ENCODE measurements around the gene PHF21B.

Gene PHF21B

DNA sequence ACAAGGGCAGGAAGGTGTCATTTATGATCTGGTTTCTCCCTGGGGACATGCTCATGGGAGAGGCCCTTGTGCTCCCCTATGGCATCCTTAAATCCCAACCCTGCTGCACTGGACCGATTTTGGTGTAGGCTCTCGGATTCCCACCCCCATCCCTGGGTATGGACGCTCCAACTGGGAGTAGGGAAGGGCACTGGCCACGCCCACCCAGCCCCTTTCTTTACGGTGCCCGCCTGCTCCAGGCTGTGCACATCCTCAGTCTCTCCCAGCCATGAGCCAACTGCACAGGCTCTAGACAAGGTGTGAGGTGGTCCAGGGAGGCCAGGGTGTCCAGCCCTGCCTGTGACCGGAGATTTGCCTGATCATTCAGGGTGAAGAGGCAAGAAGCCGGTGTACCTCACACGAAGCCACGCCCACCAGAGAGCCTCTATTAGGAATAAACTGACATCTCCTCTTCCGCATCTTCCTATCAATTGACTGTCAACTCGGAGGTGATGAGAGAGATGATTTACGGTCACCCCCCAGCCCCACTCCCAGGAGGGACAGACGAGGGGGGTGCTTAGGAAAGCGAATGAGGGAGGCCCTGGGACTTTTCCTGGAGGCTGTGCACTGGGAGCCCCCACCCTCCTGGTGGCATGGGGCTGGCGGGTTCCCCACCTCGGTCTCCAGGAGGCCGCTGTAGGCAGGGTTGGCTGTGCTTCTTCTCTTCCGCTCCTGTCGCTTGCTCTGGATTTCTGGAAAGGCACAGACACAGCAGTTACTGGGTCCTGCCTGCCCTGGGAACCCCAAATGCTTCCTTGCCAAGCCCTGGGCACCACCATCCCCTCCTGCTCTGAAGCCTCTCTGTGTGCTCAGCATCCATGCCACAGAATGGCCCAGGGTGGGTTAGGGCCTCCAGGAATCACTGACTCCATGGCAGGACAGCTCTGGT is 116.7 kb downstream of the PHF21B start:
- DNase-seq (ENCODE audit: low read depth): no peak

DNA sequence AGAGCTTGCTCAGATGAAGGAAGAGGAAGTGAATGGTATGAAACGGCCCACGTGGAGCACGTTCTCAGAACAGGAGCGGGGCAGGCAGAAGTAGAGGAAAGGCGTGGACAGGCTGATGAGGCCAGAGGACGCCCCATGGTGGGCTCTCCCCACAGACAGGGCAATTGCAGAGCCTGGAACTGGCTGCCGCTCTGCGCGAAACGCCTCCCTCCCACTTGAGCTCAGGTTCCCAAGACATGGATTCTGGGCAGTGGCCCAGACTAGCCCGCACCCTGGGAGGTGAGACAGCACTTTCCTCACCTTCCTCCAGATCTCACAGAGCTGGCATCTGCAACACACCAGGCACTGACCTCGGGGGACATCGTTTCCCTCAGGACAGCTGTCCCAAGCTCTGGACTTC is 117.6 kb downstream of the PHF21B start:
- no peak for DNase-seq (ENCODE audit: low read depth)

DNA sequence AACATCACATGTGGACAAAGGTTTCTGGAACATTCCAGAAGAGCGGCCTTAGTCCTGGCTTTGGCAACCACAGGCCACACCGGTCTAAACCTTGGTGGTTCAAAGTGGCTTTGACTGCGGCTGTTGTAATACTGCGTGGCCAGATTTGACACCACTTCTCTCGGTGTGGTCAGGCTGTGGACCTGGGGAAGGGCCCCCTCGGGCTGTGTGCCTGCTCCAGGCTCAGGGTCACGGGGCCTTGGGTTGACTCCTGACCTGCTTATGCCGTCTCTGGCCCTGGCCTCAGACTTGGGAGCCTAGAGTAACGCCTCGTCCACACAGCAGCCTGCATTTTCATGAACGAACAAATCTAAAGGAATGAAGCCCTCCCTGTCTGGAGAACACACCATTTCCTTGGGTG is 118.0 kb downstream of the PHF21B start:
- DNase-seq (ENCODE audit: low read depth): no peak

DNA sequence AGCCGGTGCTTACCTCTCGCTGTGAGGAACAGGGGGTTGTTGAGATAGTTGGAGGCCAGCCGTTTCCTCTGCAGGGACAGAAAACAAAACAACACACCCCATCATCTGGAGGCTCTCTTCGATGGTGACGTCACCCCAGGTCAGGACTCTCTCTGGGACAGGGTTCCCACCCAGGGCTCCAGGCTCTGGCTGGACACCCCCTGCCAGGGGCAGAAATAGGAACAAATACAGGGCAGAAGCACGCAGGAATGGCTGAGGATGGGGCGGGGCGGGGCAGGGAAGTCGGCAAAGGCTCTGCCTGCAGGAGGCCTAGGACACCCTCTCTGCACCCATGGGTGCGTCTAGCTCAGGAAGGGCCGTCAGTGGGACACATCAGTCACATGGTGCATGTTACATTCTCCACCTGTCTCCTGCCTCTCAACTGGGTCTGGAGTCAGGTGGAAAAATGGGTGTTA is 118.5 kb downstream of the PHF21B start:
- DNase-seq (ENCODE audit: low read depth): no peak

DNA sequence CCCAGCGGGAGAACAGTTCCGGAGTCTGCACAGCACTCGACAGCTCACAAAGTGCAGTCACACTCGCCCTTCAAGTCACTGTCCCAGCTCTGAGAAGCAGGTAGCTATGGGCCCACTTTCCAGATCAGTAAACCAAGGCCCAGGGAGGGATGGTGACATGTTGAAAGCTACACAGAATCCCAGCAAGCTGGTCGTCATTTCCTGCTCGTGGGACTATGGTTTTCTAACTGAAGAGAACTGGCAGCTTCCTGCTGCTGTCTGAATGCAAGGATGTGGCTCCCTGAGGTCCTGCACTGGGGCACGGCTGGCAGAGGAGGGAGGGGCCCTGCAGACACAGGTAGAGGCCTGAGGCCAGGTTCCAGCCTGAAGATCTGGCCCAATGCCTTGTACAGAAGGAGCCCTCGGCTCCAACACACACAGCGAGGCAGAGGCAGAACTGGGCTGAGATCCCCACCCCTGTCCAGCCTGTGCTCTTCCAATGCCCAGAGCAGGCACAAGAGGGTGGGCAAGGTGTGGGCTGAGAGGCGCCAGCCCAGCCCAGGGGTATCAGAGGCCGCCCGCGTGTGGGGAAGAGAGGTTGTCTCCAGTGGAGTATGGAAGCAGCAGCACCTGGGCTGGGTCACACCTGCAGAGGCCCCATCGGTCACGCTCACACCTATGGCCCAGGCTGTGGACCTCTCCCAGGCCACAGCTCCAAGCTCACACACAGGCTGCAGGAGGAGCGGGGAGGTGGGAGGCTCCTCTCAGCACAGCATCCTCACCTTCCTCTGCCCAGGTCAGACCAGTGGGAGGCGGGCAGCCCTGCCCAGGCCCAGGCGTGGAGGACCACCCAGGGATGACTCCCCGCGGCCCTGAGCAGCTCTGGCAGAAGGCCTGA is 119.2 kb downstream of the PHF21B start:
- no peak for DNase-seq (ENCODE audit: low read depth)

DNA sequence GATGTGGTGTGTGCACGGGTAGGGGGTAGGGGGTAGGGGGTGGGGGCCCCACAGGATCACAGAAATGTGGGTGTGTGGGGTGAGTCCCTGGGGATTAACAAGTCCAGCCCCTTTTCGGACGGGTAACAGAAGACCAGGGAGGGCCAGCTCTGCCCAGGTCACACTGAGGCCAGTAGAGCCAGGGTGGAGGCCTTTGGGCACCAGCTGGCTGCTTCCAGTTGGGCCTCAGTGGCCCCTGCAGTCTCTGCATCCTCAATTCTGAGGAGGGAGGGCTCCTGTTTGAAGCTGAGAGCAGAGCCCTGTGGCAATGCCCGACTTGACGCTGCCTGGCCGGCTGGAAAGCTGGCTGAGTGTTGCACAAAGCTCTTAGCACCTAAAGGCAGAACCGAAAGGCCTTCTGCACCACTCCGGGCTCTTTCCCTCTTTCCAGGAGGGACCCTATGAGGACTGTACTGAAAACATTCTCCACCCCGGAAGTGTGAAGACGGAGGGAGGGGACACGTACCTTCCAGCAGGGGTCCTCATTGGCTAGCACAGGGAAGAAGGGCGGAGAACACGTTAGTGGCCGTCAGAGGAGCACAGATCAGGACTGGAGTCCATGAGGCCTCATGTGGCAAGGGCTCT is 120.4 kb downstream of the PHF21B start:
- DNase-seq (ENCODE audit: low read depth): no peak

DNA sequence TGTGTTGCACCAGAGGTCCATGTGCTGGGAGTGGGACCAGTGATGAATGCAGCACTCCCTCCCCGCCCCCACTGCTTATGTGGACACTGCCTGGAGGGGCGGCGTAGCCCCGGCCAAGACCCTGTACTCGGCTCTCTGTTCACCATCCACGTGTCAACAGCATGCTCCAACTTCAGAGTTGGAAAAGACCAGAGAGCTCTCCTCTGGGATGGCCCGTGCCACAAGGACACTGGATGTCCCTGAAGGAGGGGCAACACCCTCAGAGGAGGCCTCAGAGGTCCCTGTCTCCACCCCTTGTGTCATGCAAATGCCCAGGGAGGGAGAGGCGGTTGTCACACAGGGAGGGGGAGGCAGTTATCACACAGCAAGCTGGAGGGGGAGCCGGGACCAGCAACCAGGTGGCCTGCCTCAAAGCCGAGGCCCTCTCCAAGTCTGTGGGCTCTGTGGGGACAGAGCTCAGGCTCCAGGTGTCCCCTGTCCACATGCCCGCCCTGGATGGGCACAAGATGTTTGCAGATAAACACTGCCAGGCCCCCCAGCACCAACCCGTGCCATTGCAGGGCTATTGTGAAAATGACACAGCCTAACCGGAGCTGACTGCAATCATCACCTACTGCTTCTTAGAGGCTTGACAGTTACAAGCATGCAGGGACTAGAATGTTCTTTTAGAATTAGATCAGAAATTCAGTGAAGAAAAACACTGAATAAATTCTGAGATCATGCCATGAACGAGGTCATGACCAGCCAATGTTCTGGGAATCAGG is 121.1 kb downstream of the PHF21B start:
- no peak for DNase-seq (ENCODE audit: low read depth)

DNA sequence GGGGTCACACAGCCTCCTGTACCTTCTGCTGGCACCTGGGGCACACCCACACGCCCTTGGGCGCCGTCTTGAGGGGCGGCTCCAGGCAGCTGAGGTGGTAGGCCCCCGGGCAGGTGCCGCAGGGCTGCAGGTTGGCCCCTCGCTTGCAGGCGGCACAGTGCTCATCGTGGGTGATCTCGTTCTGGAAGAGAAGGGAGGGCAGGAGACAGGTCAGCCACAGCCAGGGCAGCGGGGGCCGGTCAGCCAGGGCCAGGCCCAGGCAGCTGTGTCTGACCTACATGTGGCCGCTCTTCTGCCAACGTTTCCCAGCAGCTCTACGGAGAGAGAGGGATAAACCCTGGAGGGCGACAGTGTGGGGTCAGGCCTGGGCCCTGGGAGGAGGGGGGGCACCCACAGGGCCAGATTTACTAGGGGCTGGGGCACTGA is 121.9 kb downstream of the PHF21B start:
- no peak for DNase-seq (ENCODE audit: low read depth)

DNA sequence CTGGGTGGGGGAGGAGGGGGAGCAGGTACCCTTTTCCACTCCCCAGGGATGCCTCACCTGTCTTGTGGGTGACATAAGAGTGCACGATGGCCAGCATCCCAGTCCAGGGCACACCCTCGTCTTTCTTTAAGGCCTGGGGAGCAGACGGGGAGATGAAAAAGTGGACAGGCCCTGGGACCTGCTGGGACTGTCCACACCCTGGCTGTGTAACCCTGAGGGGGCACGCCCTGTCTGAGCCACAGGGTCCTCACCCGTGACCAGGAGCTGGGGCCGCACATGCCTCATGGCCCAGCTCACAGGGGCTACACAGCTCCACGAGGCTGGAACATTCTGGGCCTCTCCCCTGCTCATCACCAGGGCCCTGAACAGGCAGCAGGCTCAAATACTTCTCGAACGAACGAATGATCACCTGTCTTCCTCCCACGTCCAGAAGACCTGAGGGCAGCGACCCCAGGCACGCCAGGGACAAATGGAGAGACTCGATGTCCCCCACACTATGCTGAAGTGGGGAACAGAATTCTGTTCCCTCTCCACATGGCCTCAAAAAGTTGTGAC is 123.9 kb downstream of the PHF21B start:
- no peak for DNase-seq (ENCODE audit: low read depth)

DNA sequence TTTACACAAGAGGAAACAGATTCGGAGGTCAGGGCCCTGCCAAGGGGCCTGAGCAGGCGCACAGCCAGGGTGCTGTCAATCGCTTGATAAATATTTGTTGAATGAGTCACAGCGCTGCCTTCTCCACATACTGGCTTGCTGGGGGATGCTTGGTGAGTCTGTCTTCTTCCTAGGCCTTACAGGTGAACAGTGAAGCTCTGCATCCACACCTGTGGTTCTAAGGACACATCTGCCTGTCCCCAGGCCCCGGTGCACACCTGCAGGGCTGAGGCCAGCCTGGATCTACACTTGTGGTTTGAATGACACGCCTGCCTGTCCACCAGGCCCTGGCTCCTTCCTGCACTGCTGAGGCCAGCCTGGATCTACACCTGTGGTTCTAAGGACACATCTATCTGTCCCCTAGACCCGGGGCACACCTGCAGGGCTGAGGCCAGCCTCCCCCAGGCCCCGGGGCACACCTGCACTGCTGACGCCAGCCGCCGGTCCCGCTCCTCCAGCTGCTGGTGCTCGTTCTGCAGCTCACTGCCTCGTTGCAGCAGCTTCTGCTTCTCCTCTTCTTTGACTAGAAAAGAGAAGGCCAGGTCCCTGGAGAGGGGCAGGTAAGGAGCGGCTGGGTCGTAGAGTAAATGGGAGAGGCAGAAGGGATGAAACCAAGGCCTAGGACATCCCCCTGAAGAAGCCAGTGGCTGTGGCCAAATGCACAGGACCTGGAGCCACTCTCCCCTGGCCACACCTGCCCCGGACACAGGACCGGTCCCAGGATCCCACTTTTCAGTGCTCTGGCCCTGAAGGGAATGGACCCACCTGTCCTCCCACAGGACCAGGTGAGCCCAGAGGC is 124.6 kb downstream of the PHF21B start:
- no peak for DNase-seq (ENCODE audit: low read depth)

DNA sequence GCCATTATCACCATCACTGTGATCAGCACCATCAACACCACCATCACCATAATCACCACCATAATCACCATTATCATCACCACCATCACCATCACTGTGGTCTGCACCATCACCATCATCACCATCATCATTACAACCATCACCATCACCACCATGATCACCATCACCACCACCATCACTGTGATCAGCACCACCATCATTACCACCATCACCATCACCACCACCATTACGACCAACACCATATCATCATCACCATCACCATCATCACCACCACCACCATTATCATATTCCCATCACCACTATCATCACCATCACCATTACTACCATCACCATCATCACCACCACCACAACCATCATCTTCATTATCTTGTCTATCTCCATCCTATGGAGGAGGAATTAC is 125.2 kb downstream of the PHF21B start:
- DNase-seq (ENCODE audit: low read depth): no peak

DNA sequence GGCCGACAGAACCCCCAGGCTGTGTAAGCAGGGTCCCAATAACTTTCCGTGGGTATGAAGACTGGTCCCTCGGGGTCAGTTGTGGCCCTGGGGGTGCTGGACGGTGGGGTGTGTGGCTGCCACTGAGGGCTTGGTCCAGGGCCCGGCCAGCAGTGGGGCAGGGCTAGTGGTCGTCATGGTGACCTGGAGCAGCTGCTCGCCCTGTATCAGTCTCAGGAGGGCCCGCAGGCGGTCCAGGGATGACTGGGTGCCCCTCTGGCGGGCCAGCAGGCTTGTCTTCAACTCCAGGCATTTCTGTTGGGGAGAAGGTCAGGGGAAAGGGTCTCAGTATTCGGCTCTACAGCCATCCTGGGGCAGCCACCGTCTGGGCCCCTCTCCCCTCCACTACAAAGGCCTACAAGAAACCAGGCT is 126.8 kb downstream of the PHF21B start:
- no peak for DNase-seq (ENCODE audit: low read depth)

DNA sequence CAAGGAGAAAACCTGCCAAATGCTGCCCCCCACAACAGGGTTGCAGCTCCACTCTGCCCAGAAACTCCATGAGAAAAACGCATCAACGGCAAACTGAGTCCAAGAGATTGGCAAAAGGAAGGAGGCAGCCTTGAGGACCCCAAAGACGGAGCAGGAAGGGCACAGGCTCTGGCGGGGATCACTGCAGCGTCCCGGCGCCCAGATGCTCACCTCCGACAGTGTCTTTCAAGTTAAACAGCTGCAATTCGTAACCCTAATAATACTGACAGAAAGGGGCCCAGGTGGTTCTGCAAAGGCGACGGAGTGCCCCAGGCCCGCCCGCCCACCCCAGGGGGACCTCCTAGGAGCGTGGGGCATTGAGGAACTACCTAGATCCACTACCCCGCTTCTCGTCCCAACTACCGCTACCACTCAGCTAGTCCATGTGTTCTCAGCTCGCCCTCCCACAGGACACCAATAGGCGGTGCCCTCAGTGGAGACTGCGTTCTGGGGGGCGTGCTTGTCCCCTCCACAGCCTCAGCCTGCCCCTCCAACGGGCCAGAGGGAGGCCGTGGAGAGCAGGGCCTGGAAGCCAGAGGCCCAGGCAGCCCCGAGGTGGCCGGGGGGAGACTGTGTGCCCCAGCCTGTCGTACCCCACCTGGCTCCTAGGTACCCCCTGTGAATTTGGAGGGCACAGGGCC is 127.4 kb downstream of the PHF21B start:
- DNase-seq (ENCODE audit: low read depth): no peak

DNA sequence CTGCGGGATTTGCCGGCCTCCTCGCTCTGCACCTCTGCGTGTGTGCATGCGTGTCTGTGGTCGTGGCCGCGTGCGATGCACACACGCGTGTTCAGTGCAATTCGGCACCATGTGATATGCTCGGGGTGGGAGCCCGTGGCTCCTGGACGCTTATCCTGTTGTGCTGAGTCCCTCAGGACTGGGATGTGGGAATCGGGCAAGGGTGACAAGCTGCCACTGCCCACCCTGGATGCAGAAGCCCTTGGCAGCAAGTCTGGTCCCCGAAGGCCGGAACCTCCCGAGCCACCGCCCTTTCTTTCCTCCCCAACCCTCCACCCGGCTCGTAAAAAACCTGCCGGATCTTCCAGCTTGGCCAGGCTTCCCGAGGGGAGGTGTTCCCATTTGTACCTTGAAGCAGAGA is 128.2 kb downstream of the PHF21B start:
- DNase-seq (ENCODE audit: low read depth): no peak

DNA sequence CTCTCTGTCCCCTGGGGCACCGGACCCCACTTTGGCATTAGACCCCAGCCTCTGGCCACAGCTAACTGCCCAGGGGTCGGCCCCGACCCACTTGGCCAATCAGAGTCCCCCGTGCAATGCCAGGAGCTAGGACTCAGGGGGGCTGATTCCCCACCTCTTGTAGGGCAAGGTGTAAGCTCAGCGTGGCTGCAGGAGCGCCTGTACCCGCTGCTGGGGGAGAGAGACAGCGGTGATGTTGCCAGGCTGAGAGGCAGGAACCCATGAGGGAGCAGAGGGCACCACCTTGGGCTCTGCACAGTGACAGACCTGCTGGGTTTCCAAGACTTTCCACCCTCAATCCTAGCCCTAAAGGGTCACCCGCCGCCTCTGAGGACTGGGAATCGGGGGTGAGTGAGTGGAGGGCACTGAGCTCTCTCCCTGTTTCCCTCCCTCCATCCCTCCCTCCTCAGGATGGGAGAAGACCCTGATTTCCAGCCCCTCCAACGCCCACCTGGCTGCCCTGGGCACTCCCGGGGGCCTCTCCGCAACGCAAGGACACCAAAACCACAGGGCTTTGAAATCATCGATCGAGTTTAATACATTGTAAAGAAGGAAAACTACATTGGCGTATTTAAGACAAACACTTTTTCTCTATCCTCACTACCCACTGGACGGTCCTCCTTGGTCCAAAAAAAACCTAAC is 129.1 kb downstream of the PHF21B start:
- DNase-seq (ENCODE audit: low read depth): no peak

DNA sequence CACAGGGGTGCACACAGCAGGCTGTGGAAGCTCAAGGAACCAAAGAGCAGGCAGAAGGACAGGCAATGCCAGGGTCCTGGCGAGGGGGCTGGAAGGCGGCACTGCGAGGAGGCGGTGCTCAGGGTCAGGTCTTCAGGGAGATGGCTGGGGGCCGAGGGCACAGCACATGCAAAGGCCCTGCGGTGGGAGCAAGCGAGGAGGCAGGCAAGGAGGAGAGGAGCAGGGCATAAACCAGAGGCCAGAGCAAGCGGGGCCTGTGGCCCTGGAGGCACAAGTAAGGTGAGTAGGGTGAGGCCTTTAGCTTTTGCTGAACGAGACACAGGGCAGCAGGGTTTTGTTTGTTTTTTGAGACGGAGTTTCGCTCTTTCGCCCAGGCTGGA is 130.5 kb downstream of the PHF21B start:
- DNase-seq (ENCODE audit: low read depth): no peak

DNA sequence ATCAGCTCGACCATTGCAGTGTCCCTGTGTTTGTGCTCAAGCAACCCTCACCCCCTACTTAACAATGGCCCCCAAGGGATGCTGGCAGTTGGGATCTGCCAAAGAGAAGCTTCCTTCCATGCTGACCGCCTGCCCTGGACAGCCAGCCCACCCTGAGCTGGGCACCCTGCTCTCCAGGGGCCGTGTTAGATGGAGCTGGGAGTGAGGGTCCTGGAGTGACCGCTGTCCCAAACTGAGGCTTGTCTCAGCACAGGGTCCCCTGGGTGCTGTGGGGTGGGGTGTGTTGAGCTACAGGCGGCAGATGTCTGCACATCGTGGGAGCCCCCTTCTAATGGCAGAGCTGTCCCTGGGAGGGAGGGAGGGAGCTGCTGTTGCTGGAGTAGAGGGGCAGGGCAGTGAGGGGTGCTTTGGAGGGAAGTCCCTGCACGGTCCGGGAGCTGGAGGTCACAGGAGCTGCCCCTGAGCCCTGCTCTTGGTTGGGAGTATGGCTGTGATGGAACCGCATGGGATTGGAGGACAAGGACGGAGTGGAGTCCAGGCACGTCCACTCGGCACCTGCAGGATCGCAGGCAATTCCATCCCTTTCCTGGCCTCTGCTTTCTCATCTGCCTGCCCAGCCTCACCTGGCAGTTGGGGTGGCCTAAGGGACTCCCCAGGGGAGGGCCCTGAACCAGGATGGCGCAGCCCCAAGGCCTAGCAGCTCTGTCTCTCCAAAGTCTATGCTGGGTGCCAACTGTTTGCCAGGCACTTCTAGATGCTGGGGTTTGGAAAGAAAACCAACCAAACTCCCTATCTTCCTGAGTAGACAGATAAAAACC is 131.1 kb downstream of the PHF21B start:
- no peak for DNase-seq (ENCODE audit: low read depth)

DNA sequence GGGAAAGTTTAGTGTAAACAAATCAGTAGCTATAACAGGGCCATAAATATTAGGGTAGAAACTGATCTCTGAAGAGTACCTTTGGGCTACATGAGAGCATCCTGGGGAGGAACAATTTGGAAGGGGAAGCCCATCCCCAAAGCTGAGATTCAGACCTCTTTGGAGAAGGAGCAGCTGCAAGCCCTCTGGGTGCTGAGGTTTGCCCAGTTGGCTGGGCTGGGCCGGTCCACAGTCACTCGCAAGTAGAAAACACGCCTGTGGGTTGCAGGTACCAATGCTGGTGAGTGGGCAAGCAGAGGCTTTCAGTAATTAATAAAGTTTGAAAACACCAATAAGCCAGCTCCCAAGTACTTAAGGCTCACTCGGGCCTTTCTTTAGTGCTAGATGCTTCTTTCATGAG is 132.9 kb downstream of the PHF21B start:
- no peak for DNase-seq (ENCODE audit: low read depth)
